Measurements from ENCODE around the gene MTMR12. TPM values are rescaled to one million over a fixed set of nuclear protein-coding genes. Genes with fewer than 3 reads are reported as not detected.

Gene MTMR12
- total and polyA plus RNA-seq, 2 of the 13 experiments (the other 11 are each of a cell fraction or from before 2014, with no cell fraction given) = 23.4 to 36.6 TPM

DNA sequence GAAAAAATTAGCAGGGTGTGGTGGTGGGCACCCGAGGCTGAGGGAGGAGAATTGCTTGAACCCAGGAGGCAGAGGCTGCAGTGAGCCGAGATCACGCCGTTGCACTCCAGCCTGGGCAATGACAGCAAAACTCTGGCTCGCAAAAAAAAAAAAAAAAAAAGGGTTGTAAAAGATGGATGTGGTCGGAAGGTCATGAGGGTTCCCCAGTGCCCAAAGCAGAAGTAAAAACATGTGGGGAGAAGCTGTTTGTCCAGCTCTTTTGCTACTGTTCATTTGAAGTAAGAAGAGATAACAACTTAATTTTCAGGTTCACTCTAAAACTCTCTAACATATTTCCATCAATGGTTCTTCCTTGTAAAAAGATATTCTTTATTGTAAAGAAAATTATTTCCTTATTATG lies 81.5 kb downstream of the MTMR12 start:
- POLR2A ChIA-PET = interaction anchor here (3.5 to 4.6 kb wide), 3 partner anchors 43 to 98 kb away, joined by 24 to 78 read pairs (median 40); partner anchors contain the start of gene GOLPH3
- Histone ChIP-seq H3K4me2 (ENCODE audit: low read depth, low read length) (no peak overlapping the region), H4K20me1 (ENCODE audit: insufficient read depth, low read length) (no peaks in the 10 kb centered on the region), H3K79me2 (ENCODE audit: insufficient read depth, low read length) (peaks cover 3% of the 10 kb centered on the region), H3K36me3 (replicated peaks in 1 of 2; ENCODE audit: control insufficient read depth in 1 of 2, insufficient read depth in 2 of 2, low read length in 2 of 2) (peaks cover 10 to 47% of the 10 kb centered on the region in 2 experiments), H3K4me3 (replicated peaks in 1 of 3; ENCODE audit: insufficient read depth in 1 of 3, low read depth in 2 of 3, low read length in 3 of 3) (no peak overlapping the region), H2AFZ (ENCODE audit: low read length) (no peak overlapping the region), H3K27ac (ENCODE audit: extremely low read length, insufficient read depth, low read length) (no peak overlapping the region), H3K9me3 (ENCODE audit: low read length) (no peaks in the 10 kb centered on the region), H3K9ac (ENCODE audit: insufficient read depth, low read depth, low read length) (no peak overlapping the region), H3K27me3 (ENCODE audit: control insufficient read depth in 1 of 2, insufficient read depth in 2 of 2, low read length in 2 of 2) (no peaks in the 10 kb centered on the region), H3K4me1 (ENCODE audit: insufficient read depth, low read length) (peaks cover 46% of the 10 kb centered on the region)
- DNase-seq (ENCODE audit: low spot score) = no peak
- ATAC-seq = no peak
- in situ Hi-C loops (cut with HindIII; ENCODE audit: extremely low pct_ligation_motif_present, low pct_unique_long_range_greater_than_20kb) = no loop called here
- WGBS (ENCODE audit: low lambda C conversion rate) = 95% methylated on average over 6 of the region's 6 CpGs
- BruUV-seq (replicated peaks) = no TSS peak
- intact Hi-C loops (cut with micrococcal nuclease; ENCODE audit: unreplicated experiment) = no loop called here
- TF ChIP-seq ZNF260 (CRISPR knock-in tag; IDR thresholded peaks at IDR 0.05; ENCODE audit: borderline replicate concordance, low read depth) (no peak), TBP (CRISPR knock-in tag; IDR thresholded peaks at IDR 0.05) (no peak), FOXA3 (CRISPR knock-in tag; IDR thresholded peaks at IDR 0.05) (no peak), SRSF4 (IDR thresholded peaks at IDR 0.05; ENCODE audit: low read depth, low read length, poor library complexity, severe bottlenecking) (no peak), ZBTB1 (CRISPR knock-in tag; IDR thresholded peaks at IDR 0.05; ENCODE audit: borderline replicate concordance) (no peak), ZNF205 (CRISPR knock-in tag; IDR thresholded peaks at IDR 0.05) (no peak), TCF12 (IDR thresholded peaks at IDR 0.05) (no peak), TCF12 (CRISPR knock-in tag; IDR thresholded peaks at IDR 0.05) (no peak)
- no peak for FAIRE-seq
- CTCF ChIA-PET (ENCODE audit: low intra/inter-chr PET ratio, low total read pairs) = no interaction called here

DNA sequence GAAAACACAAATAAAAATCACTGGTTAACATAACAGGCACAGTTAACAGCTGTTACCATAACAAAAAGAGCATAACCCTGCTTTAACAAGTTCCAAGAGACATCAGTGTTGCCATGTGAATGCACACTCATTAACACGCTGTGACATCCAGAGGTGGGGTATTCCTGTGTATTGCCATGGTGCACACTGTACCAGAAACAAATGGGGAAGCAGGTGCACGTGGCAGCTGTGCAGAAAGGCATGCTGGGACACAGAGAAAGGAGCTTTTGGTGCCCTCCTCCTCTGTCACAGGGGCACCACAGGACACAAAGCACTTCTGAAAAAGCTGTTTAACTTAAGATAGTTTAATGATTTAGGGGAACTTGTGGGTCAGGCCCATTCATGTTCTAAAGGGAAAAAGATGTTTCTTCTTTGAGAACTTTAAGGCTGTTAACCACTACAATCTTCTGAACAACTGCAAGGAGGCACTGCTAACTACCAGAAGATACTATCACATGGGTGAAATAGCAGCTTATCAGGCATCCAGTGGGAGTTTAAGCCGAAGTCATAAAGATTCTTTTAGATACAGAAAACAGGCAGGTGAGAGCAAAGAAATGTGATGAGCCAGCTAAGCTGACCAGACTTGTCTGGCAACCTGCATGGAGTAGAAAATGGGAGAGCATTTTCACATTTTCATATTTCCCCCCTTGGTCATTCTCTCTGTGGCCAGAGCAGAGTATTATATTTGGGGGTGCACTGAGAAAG lies 82.2 kb downstream of the MTMR12 start:
- WGBS (ENCODE audit: low lambda C conversion rate) = 98% methylated on average over 3 of the region's 3 CpGs
- Histone ChIP-seq H3K9me3 (ENCODE audit: low read length) (no peaks in the 10 kb centered on the region), H3K36me3 (replicated peaks in 1 of 2; ENCODE audit: control insufficient read depth in 1 of 2, insufficient read depth in 2 of 2, low read length in 2 of 2) (peaks cover 10 to 40% of the 10 kb centered on the region in 2 experiments), H3K4me2 (ENCODE audit: low read depth, low read length) (no peak overlapping the region), H2AFZ (ENCODE audit: low read length) (no peak overlapping the region), H3K79me2 (ENCODE audit: insufficient read depth, low read length) (peaks cover 3% of the 10 kb centered on the region), H3K4me1 (ENCODE audit: insufficient read depth, low read length) (peaks cover 46% of the 10 kb centered on the region), H3K9ac (ENCODE audit: insufficient read depth, low read depth, low read length) (no peak overlapping the region), H4K20me1 (ENCODE audit: insufficient read depth, low read length) (no peaks in the 10 kb centered on the region), H3K27me3 (ENCODE audit: control insufficient read depth in 1 of 2, insufficient read depth in 2 of 2, low read length in 2 of 2) (no peaks in the 10 kb centered on the region), H3K4me3 (replicated peaks in 1 of 3; ENCODE audit: insufficient read depth in 1 of 3, low read depth in 2 of 3, low read length in 3 of 3) (no peak overlapping the region), H3K27ac (ENCODE audit: extremely low read length, insufficient read depth, low read length) (no peak overlapping the region)
- no peak for ATAC-seq
- POLR2A ChIA-PET = interaction anchor here (4.6 kb wide), 1 partner anchor 43 kb away, joined by 40 read pairs; no protein-coding TSS in a partner anchor
- no peak for DNase-seq (ENCODE audit: low spot score)
- intact Hi-C loops (cut with micrococcal nuclease; ENCODE audit: unreplicated experiment) (no loop called here), in situ Hi-C loops (cut with HindIII; ENCODE audit: extremely low pct_ligation_motif_present, low pct_unique_long_range_greater_than_20kb) (no loop called here)
- no TSS peak for BruUV-seq (replicated peaks)
- CTCF ChIA-PET (ENCODE audit: low intra/inter-chr PET ratio, low total read pairs) = no interaction called here
- FAIRE-seq = no peak
- TF ChIP-seq NFIB (CRISPR knock-in tag; IDR thresholded peaks at IDR 0.05; ENCODE audit: borderline replicate concordance) (no peak), RBM22 (optimal IDR thresholded peaks at IDR 0.05; ENCODE audit: low read length) (peak; percentile 26), KLF16 (CRISPR knock-in tag; IDR thresholded peaks at IDR 0.05) (no peak), CREB3 (CRISPR knock-in tag; IDR thresholded peaks at IDR 0.05) (no peak)

Data from HepG2 (cell line).